H1 (cell line): ENCODE measurements around the gene POLR2L. TPM values are rescaled to one million over a fixed set of nuclear protein-coding genes. Genes with fewer than 3 reads are reported as not detected.

ENCODE experiments used
- CTCF ChIA-PET: fragments of 300-600 bp; sonication (Branson Sonifier 250); formaldehyde crosslinking; loops from one replicate; lab custom pipeline; 2021; ENCODE audit not compliant: partially characterized antibody; lab: Charles Lee
- POLR2A ChIA-PET: fragments of 300-600 bp; sonication (Branson Sonifier 250); formaldehyde crosslinking; loops from one replicate; lab custom pipeline; 2021; ENCODE audit warnings: inconsistent platforms; ENCODE audit not compliant: partially characterized antibody; lab: Charles Lee
- DNase-seq, 2 experiments: peaks; one replicate each; pipeline versions ENCODE4 v3.0.0 to v3.0.0-alpha.2; 2010 to 2022; ENCODE audit warnings: low spot score in 2 of 2, low read depth in 1 of 2, mixed read lengths in 1 of 2
- FAIRE-seq: peaks from 2 replicates; lab custom pipeline; 2011; peaks lifted over from hg19 to GRCh38; lab: Jason Lieb, UNC
- H2AFZ ChIP-seq: 2 replicates; pipeline ENCODE4 v1.8.1; 2012; ENCODE audit warnings: low read length, inconsistent platforms
- H2AK5ac ChIP-seq: 2 replicates; pipeline ENCODE4 v1.6.1; 2013; ENCODE audit warnings: low read depth, low read length
- H2BK120ac ChIP-seq: replicated peaks from 2 replicates; pipeline ENCODE3; 2013; ENCODE audit warnings: low read depth, low read length, inconsistent platforms
- H2BK12ac ChIP-seq: 2 replicates; pipeline ENCODE4 v1.6.1; 2013; ENCODE audit warnings: low read depth, low read length
- H2BK15ac ChIP-seq: 2 replicates; pipeline ENCODE4 v1.6.1; 2013; ENCODE audit warnings: low read length
- H2BK20ac ChIP-seq: 2 replicates; pipeline ENCODE4 v1.6.1; 2013; ENCODE audit warnings: low read length
- H2BK5ac ChIP-seq: 2 replicates; pipeline ENCODE4 v1.6.1; 2013; ENCODE audit warnings: low read depth, low read length
- H3K14ac ChIP-seq: 2 replicates; pipeline ENCODE4 v1.6.1; 2013; ENCODE audit warnings: inconsistent platforms; ENCODE audit not compliant: insufficient read length
- H3K18ac ChIP-seq: 2 replicates; pipeline ENCODE4 v1.6.1; 2013; ENCODE audit warnings: low read length; ENCODE audit errors: extremely low read depth
- H3K23ac ChIP-seq: 2 replicates; pipeline ENCODE4 v1.6.1; 2013; ENCODE audit warnings: inconsistent platforms; ENCODE audit not compliant: insufficient read length
- H3K23me2 ChIP-seq: 2 replicates; pipeline ENCODE4 v1.6.1; 2013; ENCODE audit warnings: low read depth, low read length
- H3K27ac ChIP-seq: 2 replicates; pipeline ENCODE4 v1.6.1; 2011; ENCODE audit warnings: low read depth, low read length, inconsistent platforms
- H3K27me3 ChIP-seq, 4 experiments: replicated peaks in 1 of 4; 1 replicate in 1 of 4; 2 replicates in 3 of 4; pipeline versions ENCODE4 v1.6.1 to v1.8.1; 2011 to 2013; ENCODE audit warnings: low read length in 3 of 4, mild to moderate bottlenecking in 3 of 4, inconsistent platforms in 2 of 4, mixed read lengths in 2 of 4, moderate library complexity in 1 of 4; ENCODE audit not compliant: control insufficient read depth in 3 of 4, insufficient read depth in 3 of 4; ENCODE audit errors: extremely low read depth in 1 of 4
- H3K36me3 ChIP-seq, 4 experiments: 2 replicates each; pipeline versions ENCODE4 v1.6.1 to v1.8.1; 2011 to 2013; ENCODE audit warnings: mild to moderate bottlenecking in 4 of 4, low read length in 3 of 4, moderate library complexity in 2 of 4, control low read depth in 1 of 4, inconsistent platforms in 1 of 4; ENCODE audit not compliant: insufficient read depth in 4 of 4, control insufficient read depth in 2 of 4
- H3K4ac ChIP-seq: replicated peaks from 2 replicates; pipeline ENCODE3; 2013; ENCODE audit warnings: low read length, low read depth, mixed read lengths, inconsistent platforms; ENCODE audit not compliant: insufficient read length
- H3K4me1 ChIP-seq, 4 experiments: replicated peaks in 1 of 4; 1 replicate in 1 of 4; 2 replicates in 3 of 4; pipeline versions ENCODE4 v1.6.1 to v1.8.1; 2011 to 2013; ENCODE audit warnings: low read length in 3 of 4, inconsistent platforms in 2 of 4, mixed read lengths in 1 of 4; ENCODE audit not compliant: insufficient read depth in 4 of 4, control insufficient read depth in 3 of 4
- H3K4me2 ChIP-seq, 2 experiments: 2 replicates each; pipeline versions ENCODE4 v1.6.1 to v1.8.1; 2011 to 2013; ENCODE audit warnings: low read depth in 2 of 2, low read length in 2 of 2, control low read depth in 1 of 2, inconsistent platforms in 1 of 2, mild to moderate bottlenecking in 1 of 2; ENCODE audit not compliant: insufficient read depth in 1 of 2
- H3K4me3 ChIP-seq, 4 experiments: fragments of 200-600, 300-600 bp in 1 of 4; sonication (generic), shearing (Covaris generic), sonication (Bioruptor Twin) in 1 of 4; 2 replicates each; pipeline versions ENCODE4 v1.5.1 to v1.8.1; 2011 to 2016; ENCODE audit warnings: low read length in 4 of 4, low read depth in 3 of 4, control low read depth in 2 of 4, inconsistent platforms in 2 of 4, mild to moderate bottlenecking in 2 of 4, mixed read lengths in 1 of 4, moderate library complexity in 1 of 4; ENCODE audit not compliant: insufficient read depth in 2 of 4; ENCODE audit errors: extremely low read depth in 1 of 4
- H3K56ac ChIP-seq: replicated peaks from 2 replicates; pipeline ENCODE3; 2013; ENCODE audit warnings: low read depth, mild to moderate bottlenecking, mixed read lengths, low read length, inconsistent platforms; ENCODE audit not compliant: insufficient read length
- H3K79me1 ChIP-seq: 2 replicates; pipeline ENCODE4 v1.6.1; 2013; ENCODE audit warnings: low read depth, low read length, control low read depth
- H3K79me2 ChIP-seq, 2 experiments: 2 replicates each; pipeline versions ENCODE4 v1.6.1 to v1.8.1; 2012 to 2013; ENCODE audit warnings: low read length in 2 of 2, mild to moderate bottlenecking in 2 of 2, inconsistent platforms in 1 of 2; ENCODE audit not compliant: insufficient read depth in 2 of 2, control insufficient read depth in 1 of 2
- H3K9ac ChIP-seq, 4 experiments: replicated peaks in 1 of 4; 1 replicate in 1 of 4; 2 replicates in 3 of 4; pipeline versions ENCODE4 v1.6.1 to v1.8.1; 2011 to 2013; ENCODE audit warnings: low read depth in 3 of 4, low read length in 3 of 4, control low read depth in 2 of 4, mild to moderate bottlenecking in 2 of 4, moderate library complexity in 2 of 4, inconsistent platforms in 1 of 4; ENCODE audit errors: extremely low read depth in 1 of 4
- H3K9me3 ChIP-seq, 2 experiments: 2 replicates each; pipeline versions ENCODE4 v1.6.1 to v1.8.1; 2012 to 2013; ENCODE audit warnings: mild to moderate bottlenecking in 2 of 2, moderate library complexity in 2 of 2, control low read depth in 1 of 2, inconsistent platforms in 1 of 2, low read depth in 1 of 2, low read length in 1 of 2, mixed read lengths in 1 of 2; ENCODE audit not compliant: insufficient read depth in 2 of 2
- H4K20me1 ChIP-seq, 2 experiments: replicated peaks in 1 of 2; 2 replicates each; pipeline versions ENCODE3 to v1.8.1; 2011 to 2013; ENCODE audit warnings: inconsistent platforms in 2 of 2, low read length in 2 of 2, mild to moderate bottlenecking in 1 of 2; ENCODE audit not compliant: insufficient read depth in 2 of 2, control insufficient read depth in 1 of 2
- H4K5ac ChIP-seq: 2 replicates; pipeline ENCODE4 v1.6.1; 2013; ENCODE audit warnings: low read length, low read depth, mixed read lengths, inconsistent platforms; ENCODE audit not compliant: insufficient read length
- H4K8ac ChIP-seq: 2 replicates; pipeline ENCODE4 v1.8.0; 2013; ENCODE audit warnings: mild to moderate bottlenecking, moderate library complexity, low read length, inconsistent platforms; ENCODE audit not compliant: insufficient read depth; ENCODE audit errors: extremely low read depth
- H4K91ac ChIP-seq: replicated peaks from 2 replicates; pipeline ENCODE3; 2013; ENCODE audit warnings: low read length, mixed read lengths, inconsistent platforms; ENCODE audit not compliant: insufficient read length
- CREB1 ChIP-seq: IDR thresholded peaks from 2 replicates; pipeline ENCODE4 v1.6.1; 2012; ENCODE audit warnings: inconsistent platforms
- CTBP2 ChIP-seq: IDR thresholded peaks from 2 replicates; pipeline ENCODE4 v1.7.0; 2011; ENCODE audit warnings: borderline replicate concordance, mild to moderate bottlenecking, moderate library complexity, mixed read lengths, low read length; ENCODE audit not compliant: insufficient read depth, insufficient read length
- GABPA ChIP-seq: IDR thresholded peaks from 2 replicates; pipeline ENCODE4 v1.6.1; 2011; ENCODE audit warnings: mild to moderate bottlenecking, low read length, moderate library complexity, borderline replicate concordance; ENCODE audit not compliant: insufficient read depth
- KDM1A ChIP-seq: fragments of 200-600, 300-600 bp; sonication (generic); IDR thresholded peaks from 2 replicates; pipeline ENCODE4 v1.7.1; 2016; ENCODE audit warnings: mild to moderate bottlenecking, low read length, borderline replicate concordance
- POLR2A ChIP-seq, 2 experiments: IDR thresholded peaks; 1 replicate in 1 of 2; 2 replicates in 1 of 2; pipeline ENCODE4 v1.6.1; 2011; ENCODE audit warnings: low read depth in 2 of 2, low read length in 2 of 2, mild to moderate bottlenecking in 2 of 2; ENCODE audit errors: control extremely low read depth in 1 of 2
- RAD21 ChIP-seq, 2 experiments: IDR thresholded peaks in 1 of 2; conservative IDR thresholded peaks in 1 of 2; 2 replicates each; pipeline ENCODE4 v1.6.1; 2011; ENCODE audit warnings: low read depth in 2 of 2, low read length in 2 of 2, improper control_type of control experiment in 1 of 2, inconsistent platforms in 1 of 2, mild to moderate bottlenecking in 1 of 2, moderate library complexity in 1 of 2
- RXRA ChIP-seq: IDR thresholded peaks from 2 replicates; pipeline ENCODE4 v1.6.1; 2011; ENCODE audit warnings: low read depth, mild to moderate bottlenecking, low read length, moderate library complexity; ENCODE audit not compliant: insufficient read depth
- TAF1 ChIP-seq: IDR thresholded peaks from 2 replicates; pipeline ENCODE4 v1.6.1; 2011; ENCODE audit warnings: mild to moderate bottlenecking, low read depth, low read length
- USF2 ChIP-seq: IDR thresholded peaks from 2 replicates; pipeline ENCODE4 v1.6.1; 2011; ENCODE audit warnings: low read length, improper control_type of control experiment
- WGBS, 2 experiments: shearing (Covaris generic) in 1 of 2; methylation state at CpG; one replicate each; pipeline versions ENCODE4 v1.1.6 to v1.1.7; 2013 to 2015; ENCODE audit warnings: low lambda C conversion rate in 2 of 2, mixed read lengths in 2 of 2, inconsistent platforms in 1 of 2, low coverage in 1 of 2, missing lambda C conversion rate in 1 of 2; ENCODE audit not compliant: insufficient replicate concordance in 2 of 2, insufficient coverage in 1 of 2, insufficient read length in 1 of 2; ENCODE audit errors: extremely low coverage in 1 of 2, missing lambda C conversion rate in 1 of 2; 5-methylcytosine and 5-hydroxymethylcytosine counted together
- polyA plus RNA-seq, 7 experiments: library from polyadenylated mRNA; depleted of rRNA in 3 of 7; stranded (reverse) in 5 of 7; unstranded in 2 of 7; fragments of >200 nt in 5 of 7; fragments of 200-250 nt in 2 of 7; gene quantifications; 1 replicate in 5 of 7; 2 replicates in 1 of 7; 4 replicates in 1 of 7; pipeline versions ENCODE4 v1.2.1 to v1.2.3, GENCODE V29; 2011 to 2013; ENCODE audit warnings: missing spikeins in 2 of 7, mixed read lengths in 2 of 7
- total RNA-seq: library from RNA; stranded (reverse); fragmentation: NEBNext Ultra II Directional; extraction: Animal tissue kit (Norgen Biotek cat#: 25700); gene quantifications from 2 replicates; pipeline ENCODE4 v1.2.1, GENCODE V29; 2021

POLR2L gene
- total and polyA plus RNA-seq, 2 of the 8 experiments (the other 6 are each of a cell fraction or from before 2014, with no cell fraction given), result 140 to 151 TPM

GRCh38 chr11:794766-795633 is 47.3 kb downstream of the POLR2L start:
- H3K4ac ChIP-seq, result no peak overlapping the region
- no peak overlapping the region for H3K9ac ChIP-seq
- no peak overlapping the region for H4K91ac ChIP-seq
- no peak overlapping the region for H3K56ac ChIP-seq
- POLR2A ChIA-PET, result interaction anchor here (1.1 to 53.0 kb wide), 6 partner anchors 9 to 35 kb away, joined by 3 to 1917 read pairs (median 6); partner anchors contain the start of genes CD151, CRACR2B, GATD1 and PIDD1
- peaks cover 7% of the 10 kb centered on the region for H3K23me2 ChIP-seq
- 0 out of 2 replicates have a peak overlapping the region, but pooled peaks have one; percentile 46 for H4K8ac ChIP-seq
- H2BK5ac ChIP-seq, result no peak overlapping the region; the same call in 1 of the 2 replicates
- H3K9me3 ChIP-seq, result no peaks in the 10 kb centered on the region
- H3K27ac ChIP-seq, result no peak overlapping the region
- H2BK120ac ChIP-seq, result no peak overlapping the region
- H3K4me1 ChIP-seq, result peaks cover 4 to 28% (median 18%) of the 10 kb centered on the region in 4 experiments
- DNase-seq (no peak), FAIRE-seq (no peak)
- 0 out of 2 replicates have a peak, but pooled peaks cover 7% of the 10 kb centered on the region for H3K79me1 ChIP-seq
- H2AK5ac ChIP-seq, result no peak overlapping the region
- peaks cover 0 to 12% of the 10 kb centered on the region in 2 experiments for H4K20me1 ChIP-seq
- H2BK20ac ChIP-seq, result no peak overlapping the region
- H3K79me2 ChIP-seq, result peaks cover 0 to 5% of the 10 kb centered on the region in 2 experiments; a peak in 1 of 4 replicates
- H3K27me3 ChIP-seq, result no peaks in the 10 kb centered on the region
- no peak overlapping the region for H3K14ac ChIP-seq
- CTCF ChIA-PET, result interaction anchor here (0.9 to 3.4 kb wide), 4 partner anchors 9 to 36 kb away, joined by 3 to 14 read pairs (median 4); no protein-coding TSS in a partner anchor
- H3K36me3 ChIP-seq, result peaks cover 0 to 20% (median 1%) of the 10 kb centered on the region in 4 experiments; a peak in 4 of 8 replicates
- no peak overlapping the region for H3K23ac ChIP-seq
- H3K4me2 ChIP-seq, result no peak overlapping the region; a peak in 1 of 4 replicates
- no peak overlapping the region; the same call in 1 of the 2 replicates for H3K18ac ChIP-seq
- 93% methylated on average over 27 of the region's 38 CpGs; no CpG with 5 or more reads in 1 of the 2 experiments for WGBS, 2 experiments
- no peak overlapping the region for H4K5ac ChIP-seq
- H2BK12ac ChIP-seq, result no peak overlapping the region
- no peak overlapping the region for H2BK15ac ChIP-seq
- H2AFZ ChIP-seq, result no peak overlapping the region
- no peak overlapping the region for H3K4me3 ChIP-seq
- TF ChIP-seq RXRA (no peak), TAF1 (no peak), CTBP2 (no peak), KDM1A (no peak), POLR2A (IDR thresholded peaks at IDR 0.05; ENCODE audit: control extremely low read depth in 1 of 2, low read depth in 2 of 2, low read length in 2 of 2) (no peak), USF2 (no peak), CREB1 (no peak), GABPA (no peak), RAD21 (IDR thresholded peaks at IDR 0.05 in 1 of 2, conservative IDR thresholded peaks at IDR 0.05 in 1 of 2; ENCODE audit: low read depth in 2 of 2, low read length in 2 of 2) (no peak)
